ENCODE measurements around the gene UTP11.
A peak's percentile ranks its signal among the peaks of the same experiment; 100 is the strongest.

The UTP11 gene

GRCh38 chr1:37997256-37998088 is 15.1 kb upstream of the UTP11 start:
- H3K4me3 ChIP-seq: no peak overlapping the region

GRCh38 chr1:37998089-37998808 is 14.3 kb upstream of the UTP11 start:
- in situ Hi-C loops (cut with MboI; ENCODE audit: low sequenced_read_pairs): no loop called here
- no peak overlapping the region for H3K4me3 ChIP-seq
- H3K36me3 ChIP-seq (replicated peaks): peaks cover 19% of the 10 kb centered on the region
- H3K27me3 ChIP-seq (ENCODE audit: low read depth): no peaks in the 10 kb centered on the region
- peaks cover 3% of the 10 kb centered on the region; the same call in 1 of the 2 replicates for H3K4me1 ChIP-seq
- no peak for DNase-seq (ENCODE audit: low spot score in 2 of 2)
- H3K9me3 ChIP-seq: no peaks in the 10 kb centered on the region

More at GRCh38 chr1:37997256-37998088, 15.1 kb upstream of the UTP11 start:
- peaks cover 3% of the 10 kb centered on the region; the same call in 1 of the 2 replicates for H3K4me1 ChIP-seq
- no peaks in the 10 kb centered on the region for H3K27me3 ChIP-seq (ENCODE audit: low read depth)
- no peak for DNase-seq (ENCODE audit: low spot score in 2 of 2)
- H3K9me3 ChIP-seq: no peaks in the 10 kb centered on the region
- in situ Hi-C loops (cut with MboI; ENCODE audit: low sequenced_read_pairs): no loop called here
- peaks cover 19% of the 10 kb centered on the region for H3K36me3 ChIP-seq (replicated peaks)

DNA sequence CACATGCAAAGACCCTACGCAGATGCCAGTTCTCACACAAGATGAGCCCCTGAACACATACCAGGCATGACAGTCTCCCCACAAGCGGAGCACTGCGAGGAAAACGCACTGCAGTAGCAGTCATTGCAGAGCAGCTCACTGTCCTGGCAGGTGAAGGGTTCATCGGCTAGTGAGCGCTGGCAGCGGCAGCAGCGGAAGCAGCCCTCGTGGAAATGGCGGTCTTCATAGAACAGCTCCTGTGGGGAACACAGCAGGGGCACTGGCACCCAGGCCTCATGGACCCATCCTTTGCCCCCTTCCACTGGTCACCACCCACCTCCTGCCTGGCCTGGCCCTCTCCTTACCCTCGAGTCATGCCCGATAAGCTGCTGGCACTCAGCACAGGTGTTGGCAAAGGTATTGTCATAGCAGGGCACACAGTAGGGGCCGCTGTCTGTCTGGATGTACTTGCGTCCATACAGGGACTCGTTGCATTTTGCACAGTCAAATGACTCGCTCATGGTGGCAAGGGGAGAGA is 13.6 kb upstream of the UTP11 start:
- Histone ChIP-seq H3K4me3 (no peak overlapping the region), H3K4me1 (peaks cover 6% of the 10 kb centered on the region; the same call in 1 of the 2 replicates), H3K9me3 (no peaks in the 10 kb centered on the region), H3K36me3 (replicated peaks) (peaks cover 19% of the 10 kb centered on the region), H3K27me3 (ENCODE audit: low read depth) (no peaks in the 10 kb centered on the region)
- DNase-seq (ENCODE audit: low spot score in 2 of 2): no peak
- in situ Hi-C loops (cut with MboI; ENCODE audit: low sequenced_read_pairs): no loop called here

DNA sequence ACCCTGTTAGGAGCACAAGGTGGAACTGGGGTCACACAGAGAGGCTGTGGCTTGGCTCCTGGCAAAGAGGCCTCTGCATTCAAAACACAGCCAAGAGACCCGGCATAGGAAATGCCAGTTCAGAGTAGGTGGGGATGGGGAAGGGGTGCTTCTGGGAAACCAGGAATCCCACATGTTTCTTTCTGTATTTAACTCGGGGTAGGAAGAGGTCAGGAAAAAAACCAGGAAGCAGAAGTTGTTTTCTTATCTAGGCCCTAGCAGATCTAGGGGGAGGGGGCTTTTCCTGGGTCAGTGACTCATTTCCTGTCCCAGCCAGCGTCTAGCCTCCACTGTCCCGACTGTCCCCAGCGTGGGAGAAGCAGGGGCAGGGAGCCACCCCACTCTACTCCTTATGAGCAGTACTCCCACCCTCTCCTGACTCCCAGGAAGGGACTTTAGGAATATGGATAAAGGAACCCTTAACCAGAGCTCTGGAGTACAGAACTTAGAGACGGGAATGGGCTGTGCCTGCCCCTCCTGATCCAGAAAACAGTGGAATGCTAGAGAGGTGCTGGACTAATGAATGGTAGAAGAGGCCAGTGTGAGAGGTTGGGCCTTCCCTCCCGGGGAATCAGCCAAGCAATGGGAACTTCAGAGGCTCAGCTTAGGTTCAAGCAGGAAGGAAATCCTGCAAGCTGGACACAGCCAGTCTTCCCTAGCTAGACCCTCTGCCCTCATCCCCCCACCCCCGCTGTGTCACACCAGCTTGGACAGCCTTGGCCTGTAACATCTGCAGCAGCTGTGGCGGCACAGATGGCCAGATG is 12.9 kb upstream of the UTP11 start:
- H3K27me3 ChIP-seq (ENCODE audit: low read depth): no peaks in the 10 kb centered on the region
- no peak overlapping the region for H3K4me3 ChIP-seq
- no peak for DNase-seq (ENCODE audit: low spot score in 2 of 2)
- H3K9me3 ChIP-seq: no peaks in the 10 kb centered on the region
- H3K36me3 ChIP-seq (replicated peaks): peaks cover 19% of the 10 kb centered on the region
- in situ Hi-C loops (cut with MboI; ENCODE audit: low sequenced_read_pairs): no loop called here
- H3K4me1 ChIP-seq: peaks cover 6% of the 10 kb centered on the region; the same call in 1 of the 2 replicates

DNA sequence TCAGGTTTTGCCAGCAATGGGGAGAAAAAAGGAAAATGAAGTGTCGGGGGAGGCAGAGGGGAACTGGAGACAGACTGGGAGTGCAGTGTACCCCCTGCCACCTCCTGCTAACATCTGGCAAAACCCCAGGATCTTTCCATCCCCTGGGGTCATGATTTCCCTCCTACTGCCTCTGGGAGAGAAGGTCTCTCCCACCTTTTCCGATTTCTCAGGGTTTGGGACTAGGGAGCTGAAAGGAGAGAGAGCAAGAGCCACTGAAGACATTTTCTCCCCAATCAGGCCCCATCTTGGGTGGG is 12.4 kb upstream of the UTP11 start:
- H3K4me3 ChIP-seq: no peak overlapping the region
- H3K9me3 ChIP-seq: no peaks in the 10 kb centered on the region
- in situ Hi-C loops (cut with MboI; ENCODE audit: low sequenced_read_pairs): no loop called here
- peaks cover 19% of the 10 kb centered on the region for H3K36me3 ChIP-seq (replicated peaks)
- peaks cover 6% of the 10 kb centered on the region; the same call in 1 of the 2 replicates for H3K4me1 ChIP-seq
- DNase-seq (ENCODE audit: low spot score in 2 of 2): no peak
- no peaks in the 10 kb centered on the region for H3K27me3 ChIP-seq (ENCODE audit: low read depth)

- Histone ChIP-seq H3K4me3 (no peak overlapping the region), H3K9me3 (no peaks in the 10 kb centered on the region), H3K27me3 (ENCODE audit: low read depth) (no peaks in the 10 kb centered on the region), H3K36me3 (replicated peaks) (peaks cover 19% of the 10 kb centered on the region), H3K4me1 (peaks cover 6% of the 10 kb centered on the region; the same call in 1 of the 2 replicates)
- in situ Hi-C loops (cut with MboI; ENCODE audit: low sequenced_read_pairs): no loop called here
- no peak for DNase-seq (ENCODE audit: low spot score in 2 of 2)
Observed at GRCh38 chr1:38000529-38001455, 11.7 kb upstream of the UTP11 start.

- Histone ChIP-seq H3K4me3 (peak overlapping the region; percentile 52), H3K36me3 (replicated peaks) (peaks cover 6% of the 10 kb centered on the region), H3K9me3 (no peaks in the 10 kb centered on the region), H3K27me3 (ENCODE audit: low read depth) (no peaks in the 10 kb centered on the region), H3K4me1 (peaks cover 6% of the 10 kb centered on the region; the same call in 1 of the 2 replicates)
- no peak for DNase-seq (ENCODE audit: low spot score in 2 of 2)
- in situ Hi-C loops (cut with MboI; ENCODE audit: low sequenced_read_pairs): no loop called here
Observed at GRCh38 chr1:38003261-38004250, 9.0 kb upstream of the UTP11 start.

- Histone ChIP-seq H3K4me1 (peaks cover 6% of the 10 kb centered on the region; the same call in 1 of the 2 replicates), H3K27me3 (ENCODE audit: low read depth) (no peaks in the 10 kb centered on the region), H3K9me3 (no peaks in the 10 kb centered on the region), H3K36me3 (replicated peaks) (no peaks in the 10 kb centered on the region), H3K4me3 (peak overlapping the region; percentile 52)
- in situ Hi-C loops (cut with MboI; ENCODE audit: low sequenced_read_pairs): no loop called here
- peak in 1 of 2 experiments; percentile 35 for DNase-seq (ENCODE audit: low spot score in 2 of 2)
Observed at GRCh38 chr1:38004284-38005108, 8.0 kb upstream of the UTP11 start.

GRCh38 chr1:38005195-38006007 is 7.1 kb upstream of the UTP11 start, which contains the start of gene FHL3:
Gene FHL3, minus strand, starts transcription at chr1:38005514. Its CDS starts 6,102 bp downstream, at chr1:37999412.
- Histone ChIP-seq H3K36me3 (replicated peaks) (no peaks in the 10 kb centered on the region), H3K27me3 (ENCODE audit: low read depth) (no peaks in the 10 kb centered on the region), H3K4me3 (peak within 1 kb of the TSS; percentile 52), H3K9me3 (no peaks in the 10 kb centered on the region), H3K4me1 (peaks cover 6% of the 10 kb centered on the region; the same call in 1 of the 2 replicates)
- peak; percentile 69 to 91 for DNase-seq (ENCODE audit: low spot score in 2 of 2)
- in situ Hi-C loops (cut with MboI; ENCODE audit: low sequenced_read_pairs): no loop called here

DNA sequence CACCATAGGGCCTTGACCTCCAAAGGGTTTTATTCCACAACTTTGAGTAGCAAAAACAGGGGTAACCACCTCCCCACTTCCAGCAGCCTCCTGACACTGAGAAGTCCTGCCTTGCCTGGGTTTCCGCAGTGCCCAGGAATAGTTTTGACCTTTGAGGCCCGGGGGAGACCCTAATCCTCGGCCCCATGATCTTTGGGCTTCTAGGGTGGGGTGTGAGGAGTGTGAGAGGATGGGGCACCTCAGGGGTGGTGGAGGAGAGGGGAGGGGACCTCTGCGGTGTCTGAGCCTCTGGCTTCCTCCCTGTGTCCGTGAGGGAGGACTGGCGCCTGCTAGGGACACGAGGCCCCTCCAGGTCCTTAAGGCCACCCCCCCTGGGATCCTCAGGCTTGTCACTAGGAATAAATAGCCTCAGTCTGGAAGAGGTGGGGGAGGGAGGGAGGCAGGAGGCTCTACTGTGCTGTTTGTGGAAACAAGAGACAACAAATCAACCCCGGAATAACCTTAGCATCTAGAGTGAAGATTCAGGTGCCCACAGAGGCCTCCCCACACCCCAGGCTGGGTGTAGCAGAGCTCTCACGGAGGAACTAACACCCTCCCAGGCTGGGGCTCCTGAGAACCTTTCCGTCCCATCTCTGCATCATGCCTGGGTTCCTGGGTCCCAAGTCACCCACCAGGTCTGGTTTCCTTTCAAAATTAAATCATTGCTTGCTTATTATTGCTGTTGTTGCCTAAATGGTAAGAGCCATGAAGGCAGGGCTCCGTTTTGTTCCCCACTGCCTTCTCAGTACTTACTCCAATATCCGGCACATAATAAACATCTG is 6.3 kb upstream of the UTP11 start:
- DNase-seq (ENCODE audit: low spot score in 2 of 2): no peak
- Histone ChIP-seq H3K36me3 (replicated peaks) (no peaks in the 10 kb centered on the region), H3K4me1 (peaks cover 3% of the 10 kb centered on the region; the same call in 1 of the 2 replicates), H3K9me3 (no peaks in the 10 kb centered on the region), H3K27me3 (ENCODE audit: low read depth) (no peaks in the 10 kb centered on the region), H3K4me3 (peak overlapping the region; percentile 11)
- in situ Hi-C loops (cut with MboI; ENCODE audit: low sequenced_read_pairs): no loop called here
